ENCODE results near the gene SNX24.
"Not testable (repeated sequence)": the region's sequence is repeated elsewhere in the genome, so short reads cannot be mapped to it uniquely, and the experiment has no call there.

The SNX24 gene

DNA sequence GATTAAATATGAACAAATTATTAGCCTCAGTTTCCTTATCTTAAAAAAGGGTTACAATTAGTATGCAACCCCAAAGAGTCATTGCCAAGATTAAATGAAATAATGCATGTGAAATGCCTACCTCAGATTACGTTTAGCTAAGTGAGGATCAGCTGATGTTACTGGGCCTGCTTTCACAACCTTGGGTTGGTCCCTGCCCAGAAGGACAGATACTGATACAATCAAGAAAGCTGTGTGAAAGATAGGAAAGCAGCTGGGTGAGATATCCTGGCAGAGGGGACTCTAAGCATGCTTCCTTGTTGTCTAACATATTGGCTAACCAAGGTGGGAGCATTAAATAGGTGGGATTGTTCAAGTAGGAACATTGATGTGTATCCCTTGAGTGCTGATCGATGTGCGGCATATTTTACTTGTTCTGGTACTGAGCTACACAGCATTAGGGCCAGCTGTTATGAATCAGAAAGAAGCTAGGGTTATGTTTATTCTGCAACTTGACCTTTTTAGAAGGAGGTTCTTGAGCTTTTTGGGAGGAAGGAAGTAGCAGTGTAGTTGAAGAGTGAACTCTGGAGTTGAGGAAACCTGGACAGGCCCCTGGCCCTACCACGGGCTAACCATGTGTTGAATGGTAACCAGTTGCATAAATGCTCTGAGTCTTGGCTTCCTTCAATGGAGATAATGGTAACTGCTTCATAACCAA, 28.9 kb downstream of the SNX24 start:
- no peak for DNase-seq

DNA sequence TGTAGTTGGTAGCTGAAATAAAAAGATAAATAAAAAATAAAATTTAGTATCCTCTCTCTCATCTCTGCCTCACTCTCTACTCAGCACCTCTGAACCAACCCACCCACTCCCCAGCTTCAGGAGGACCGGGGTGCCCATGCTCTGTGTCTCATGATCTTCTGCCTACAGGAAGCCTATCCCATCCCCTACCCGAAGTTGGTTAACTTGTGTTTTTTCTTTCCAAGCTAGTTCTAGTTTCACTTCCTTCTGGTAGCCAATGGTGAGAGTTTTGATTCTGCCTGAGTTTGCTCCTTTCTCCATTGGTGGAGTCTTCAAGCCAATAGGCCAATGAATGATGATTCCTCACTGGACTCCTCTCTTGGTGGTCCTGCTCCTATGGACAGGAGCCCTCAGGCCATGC, 32.1 kb downstream of the SNX24 start:
- no peak for DNase-seq

DNA sequence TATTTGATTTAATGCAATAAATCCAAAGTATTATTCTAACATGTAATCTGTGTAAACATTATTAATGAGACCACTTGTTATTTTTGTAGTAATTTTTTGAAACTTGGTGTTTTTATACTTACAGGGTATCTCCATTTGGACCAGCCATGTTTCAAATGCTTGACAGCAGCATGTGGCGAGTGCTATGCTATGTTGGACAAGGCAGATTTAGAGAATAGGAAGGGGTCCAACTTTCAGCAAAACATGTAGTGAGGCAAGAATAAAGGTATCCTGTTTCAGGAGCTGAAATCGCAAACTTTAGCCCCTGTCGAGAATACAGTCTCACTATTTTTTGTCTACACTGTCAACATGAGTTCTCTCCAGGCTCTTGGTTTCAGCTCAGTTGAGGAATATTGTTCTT, 33.7 kb downstream of the SNX24 start:
- no peak for DNase-seq

DNA sequence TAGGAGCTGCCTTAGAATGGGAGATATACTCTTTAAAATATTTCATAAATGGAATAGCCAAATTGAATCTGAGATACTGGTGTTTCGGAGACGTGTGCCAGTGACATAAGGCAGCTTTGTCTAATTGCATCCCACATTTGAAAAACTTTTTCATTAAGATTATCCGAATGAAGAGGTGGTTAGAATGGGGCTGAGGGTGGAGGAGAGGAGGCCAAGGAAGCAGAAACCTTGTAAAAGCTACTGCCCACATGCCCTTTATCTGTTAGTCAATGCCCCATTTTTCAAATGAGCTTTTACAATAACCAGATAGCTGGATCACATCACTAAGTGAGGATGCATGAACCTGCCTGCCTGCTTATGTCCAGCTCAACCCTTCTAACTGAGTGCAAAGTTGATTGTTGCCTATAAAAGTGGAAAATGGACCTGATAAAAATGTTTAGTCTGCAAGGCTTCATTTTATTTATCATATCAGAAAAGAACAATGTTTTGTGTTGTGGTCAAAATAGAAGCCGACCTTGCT, 34.8 kb downstream of the SNX24 start:
- DNase-seq = no peak

DNA sequence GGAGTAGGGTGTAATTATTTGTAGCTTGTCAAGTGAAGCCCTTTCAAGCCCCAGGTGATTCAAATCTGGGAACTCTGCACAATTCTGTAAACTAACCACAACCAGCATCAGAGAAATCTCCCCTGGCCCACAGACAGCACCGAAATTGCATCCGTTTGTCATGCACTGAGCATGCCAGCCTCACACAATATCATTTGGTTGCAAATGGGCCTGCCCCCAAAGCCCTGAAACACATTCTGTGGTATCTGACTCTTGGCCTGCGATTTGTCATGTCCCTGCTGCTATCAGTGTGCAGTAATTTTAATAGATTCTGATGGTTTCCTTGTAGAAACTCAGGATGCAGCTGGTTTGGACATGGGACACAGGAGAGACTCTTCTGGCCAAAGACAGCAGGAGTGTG, 35.3 kb downstream of the SNX24 start:
- no peak for DNase-seq

DNA sequence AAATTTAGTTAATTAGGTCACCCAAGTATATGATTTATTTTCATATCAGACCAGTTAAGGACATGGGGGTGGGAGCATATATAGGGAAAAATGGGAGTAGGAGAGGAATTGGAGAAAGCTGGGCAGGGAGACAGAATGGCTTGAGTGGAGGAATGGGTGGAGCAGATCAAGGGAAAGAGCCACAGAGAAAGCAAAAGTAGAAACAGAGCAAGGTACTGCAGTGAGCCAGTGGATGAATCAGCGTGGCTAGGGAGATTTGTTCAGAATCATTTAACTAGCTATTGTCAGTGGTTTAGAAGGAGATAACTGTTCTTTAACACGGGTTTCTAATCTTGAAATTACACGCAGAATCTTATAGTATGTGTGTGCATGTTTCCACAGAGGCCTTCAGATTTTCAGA, 37.4 kb downstream of the SNX24 start:
- no peak for DNase-seq

DNA sequence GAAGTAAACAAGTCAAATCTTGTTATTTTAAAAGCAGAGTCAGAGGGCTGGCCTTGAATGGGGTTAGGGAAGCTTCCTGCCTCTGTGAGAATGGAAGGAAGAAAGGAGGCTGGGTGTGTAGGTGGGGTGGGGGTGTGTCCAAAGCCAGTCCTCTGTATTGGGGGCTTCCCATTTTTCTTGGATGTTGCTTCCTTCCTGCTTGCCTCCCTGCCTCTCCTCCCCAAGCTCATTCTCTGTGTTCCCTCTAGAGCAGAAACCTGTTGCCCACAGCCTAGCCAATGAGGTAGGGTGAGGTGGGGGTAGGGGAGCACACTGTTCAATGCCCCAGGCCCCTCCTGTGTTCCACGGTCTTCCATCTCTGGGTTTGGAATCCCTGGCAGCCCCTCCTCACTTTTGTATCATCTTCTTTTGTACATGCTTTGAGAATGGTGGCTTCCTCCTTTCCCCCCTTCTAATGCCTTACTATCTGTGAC, 39.7 kb downstream of the SNX24 start:
- DNase-seq = no peak

DNA sequence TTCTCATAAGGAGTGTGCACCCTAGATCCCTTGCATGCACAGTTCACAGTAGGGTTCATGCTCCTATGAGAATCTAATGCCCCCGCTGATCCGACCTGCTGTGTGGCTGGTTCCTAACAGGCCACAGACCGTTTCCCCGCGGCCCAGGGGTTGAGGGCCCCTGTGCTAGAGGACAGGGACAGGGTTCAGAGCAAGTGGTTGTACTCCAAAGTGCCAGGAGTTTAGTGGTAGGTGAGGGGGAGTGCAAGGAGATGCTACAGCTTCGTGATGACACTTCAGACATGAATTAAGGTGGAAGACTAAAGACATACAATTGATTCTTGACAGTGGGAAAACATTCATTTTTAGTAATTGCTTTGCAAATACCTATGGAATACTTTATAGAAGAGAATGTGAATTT, 40.5 kb downstream of the SNX24 start:
- no peak for DNase-seq

DNA sequence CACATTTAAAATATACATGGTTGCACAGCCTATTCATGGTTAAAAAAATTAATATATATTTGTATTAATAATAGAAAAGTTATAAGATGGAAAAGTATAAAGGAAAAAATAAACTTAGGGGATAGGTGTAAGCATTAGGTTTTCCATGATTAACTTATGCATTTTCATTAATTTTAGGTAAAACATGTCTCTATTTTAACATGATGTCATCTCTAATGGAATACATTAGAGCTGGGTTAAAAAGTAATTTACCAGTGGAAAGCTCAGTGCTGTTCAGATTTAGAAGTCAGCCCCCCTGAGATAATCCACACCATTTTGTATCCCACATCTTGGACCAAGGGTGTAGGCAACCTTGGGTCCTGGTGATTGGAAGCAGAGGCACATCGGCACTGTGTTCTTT, 49.7 kb downstream of the SNX24 start:
- DNase-seq = no peak

DNA sequence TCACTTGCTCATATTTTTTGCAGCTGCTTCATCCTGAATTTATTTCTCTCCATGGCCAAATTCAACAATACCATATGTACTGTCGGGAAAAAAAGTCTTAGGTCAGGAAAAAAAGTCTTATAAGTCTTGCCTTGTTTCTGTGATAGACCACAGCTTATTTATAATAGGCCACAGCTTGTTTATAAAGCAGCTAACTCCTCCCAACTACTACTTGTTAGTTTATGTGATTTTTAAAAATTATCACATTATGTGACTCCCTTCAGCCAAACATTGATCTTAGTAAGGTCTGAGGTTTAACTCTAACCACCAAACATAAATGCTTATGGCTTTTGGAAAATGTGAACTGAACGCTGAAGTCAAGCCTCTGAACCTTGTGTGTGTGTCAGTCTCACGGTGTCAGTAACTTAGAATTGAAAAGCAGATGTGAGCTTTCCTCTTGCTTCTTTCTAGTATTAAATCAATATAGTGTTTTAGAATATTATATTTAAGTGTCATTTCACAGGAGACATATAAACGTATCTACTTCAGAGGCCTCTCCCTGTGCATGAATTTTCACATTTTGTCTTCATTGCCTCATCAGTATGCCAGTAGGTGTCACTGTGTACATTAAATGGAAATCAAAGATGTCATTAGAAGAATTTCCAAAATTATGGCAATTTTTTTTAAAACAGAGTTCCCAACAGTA, 51.3 kb downstream of the SNX24 start:
- no peak for DNase-seq

DNA sequence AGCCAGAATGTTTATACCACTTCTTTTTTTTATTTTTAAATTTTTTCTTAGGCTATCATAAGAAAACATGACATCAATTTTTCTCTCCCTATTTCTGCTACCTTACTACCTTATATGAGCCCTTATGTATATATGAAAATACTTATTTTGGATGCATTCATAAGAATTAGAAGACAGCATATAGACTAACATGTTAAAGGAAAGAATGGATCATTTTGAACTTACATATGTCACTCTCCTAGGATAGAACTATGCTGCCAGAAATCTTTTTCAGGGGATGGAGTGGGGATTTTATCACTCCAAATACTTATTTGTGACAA, 51.8 kb downstream of the SNX24 start:
- DNase-seq = no peak

DNA sequence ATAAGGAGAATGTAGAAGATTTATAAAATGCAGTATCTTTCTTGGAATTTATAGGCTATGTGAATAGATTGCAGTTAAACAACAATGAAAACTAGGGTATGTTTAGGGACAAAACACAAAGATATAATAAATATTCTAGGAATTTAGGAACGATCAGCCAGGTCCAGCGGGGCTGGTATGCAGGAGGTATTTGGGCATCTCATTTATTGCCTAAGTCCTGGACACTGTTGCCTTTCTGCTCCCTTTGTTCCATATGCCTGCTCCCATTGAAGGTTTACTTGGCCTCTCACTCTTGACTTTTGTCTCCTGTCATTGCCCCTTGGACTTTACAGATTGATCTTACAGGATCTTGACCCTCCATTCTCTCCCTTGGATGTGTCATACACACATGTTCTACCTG, 55.9 kb downstream of the SNX24 start:
- DNase-seq = no peak

DNA sequence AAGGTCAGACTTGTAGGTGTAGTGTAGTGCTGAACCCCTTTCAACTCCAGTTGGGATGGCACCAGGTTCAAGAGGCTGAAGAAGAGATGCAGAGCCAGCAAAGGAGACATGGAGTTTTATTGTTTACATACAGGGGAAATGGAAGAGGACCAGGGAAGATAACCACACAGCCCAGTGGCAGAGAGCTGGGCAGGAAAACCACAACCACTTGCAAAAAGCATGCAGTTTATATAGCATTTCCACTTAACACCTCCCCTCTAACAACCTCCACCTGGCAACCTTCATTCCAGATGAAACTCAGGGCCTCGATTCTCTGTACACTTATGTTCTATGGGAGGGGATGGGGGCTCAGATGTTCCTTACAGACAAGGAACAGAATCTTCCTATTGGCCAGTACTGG, 56.9 kb downstream of the SNX24 start:
- DNase-seq = no peak

DNA sequence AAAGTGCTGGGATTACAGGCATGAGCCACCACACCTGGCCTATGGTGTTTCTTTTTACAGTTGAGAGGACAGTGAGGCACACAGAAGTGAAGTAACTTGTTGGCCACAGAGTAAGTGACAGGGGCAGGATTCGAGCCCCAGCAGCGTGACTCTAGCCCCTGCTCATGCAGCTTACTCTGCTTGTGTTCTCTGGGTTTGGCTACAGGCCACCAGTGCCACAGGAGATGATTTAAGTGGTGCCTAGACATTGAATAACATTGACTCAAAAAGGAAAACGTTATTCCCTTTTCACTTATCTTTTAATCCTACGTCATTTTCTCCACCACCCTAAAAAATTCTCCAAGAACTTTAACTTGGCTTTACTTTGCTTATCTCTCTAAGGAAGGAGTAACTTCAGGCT, 61.4 kb downstream of the SNX24 start:
- DNase-seq = no peak

DNA sequence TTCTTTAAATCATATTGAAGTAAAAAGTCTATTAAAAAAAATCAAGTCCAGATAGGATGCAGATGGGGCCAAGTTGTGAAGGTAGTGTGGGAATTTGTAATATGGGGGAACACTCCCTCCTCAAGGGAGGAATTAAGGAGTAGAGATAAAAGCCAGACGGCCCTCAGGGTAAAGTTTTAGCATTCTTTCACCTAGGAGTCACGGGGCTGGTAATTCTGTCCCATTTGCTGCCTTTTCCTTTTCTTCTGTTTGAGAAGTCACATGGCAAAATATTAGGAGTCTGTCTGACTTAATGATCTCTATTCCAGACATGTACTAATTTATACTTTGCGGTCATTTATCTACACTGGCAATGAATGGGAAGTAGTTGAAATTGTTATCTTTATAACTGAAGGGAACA, 61.9 kb downstream of the SNX24 start:
- DNase-seq = no peak

DNA sequence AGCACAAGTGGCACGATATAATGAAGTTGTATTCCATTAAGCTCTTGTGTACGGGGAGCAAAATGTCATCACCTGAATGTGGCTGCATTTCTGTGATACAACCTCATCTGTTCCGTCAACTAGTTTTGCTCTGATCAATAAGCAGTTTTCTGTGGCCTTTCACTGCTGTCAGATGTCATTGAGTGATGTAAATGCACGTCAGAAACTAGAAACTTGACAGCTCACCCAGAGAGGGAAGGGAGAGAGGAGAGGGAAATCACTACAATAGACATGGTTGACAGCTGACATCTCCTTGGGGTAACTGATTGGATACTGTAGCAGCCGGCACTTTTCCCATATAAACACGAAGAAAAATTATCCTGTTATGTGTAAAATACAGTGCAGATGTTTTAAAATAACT, 62.7 kb downstream of the SNX24 start:
- DNase-seq = no peak

DNA sequence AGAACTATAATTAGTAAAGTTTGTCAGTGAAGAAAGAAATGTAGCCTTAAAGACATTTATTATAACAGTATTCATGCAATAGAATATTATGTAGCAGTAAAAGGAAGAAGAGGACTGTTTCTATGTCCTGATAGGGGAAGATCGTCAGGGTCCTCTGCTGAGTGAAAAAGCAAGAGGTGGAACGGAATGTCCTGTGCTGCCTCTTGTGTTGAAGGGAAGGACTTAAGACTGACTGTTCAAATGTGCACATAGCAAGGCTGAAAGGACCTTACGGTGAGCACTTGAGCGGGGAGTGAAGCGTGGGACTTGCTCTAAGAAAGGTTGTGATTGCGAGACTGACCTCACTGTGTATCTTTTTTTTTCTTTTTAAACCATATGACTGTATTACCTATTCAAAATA, 63.2 kb downstream of the SNX24 start:
- DNase-seq = no peak

DNA sequence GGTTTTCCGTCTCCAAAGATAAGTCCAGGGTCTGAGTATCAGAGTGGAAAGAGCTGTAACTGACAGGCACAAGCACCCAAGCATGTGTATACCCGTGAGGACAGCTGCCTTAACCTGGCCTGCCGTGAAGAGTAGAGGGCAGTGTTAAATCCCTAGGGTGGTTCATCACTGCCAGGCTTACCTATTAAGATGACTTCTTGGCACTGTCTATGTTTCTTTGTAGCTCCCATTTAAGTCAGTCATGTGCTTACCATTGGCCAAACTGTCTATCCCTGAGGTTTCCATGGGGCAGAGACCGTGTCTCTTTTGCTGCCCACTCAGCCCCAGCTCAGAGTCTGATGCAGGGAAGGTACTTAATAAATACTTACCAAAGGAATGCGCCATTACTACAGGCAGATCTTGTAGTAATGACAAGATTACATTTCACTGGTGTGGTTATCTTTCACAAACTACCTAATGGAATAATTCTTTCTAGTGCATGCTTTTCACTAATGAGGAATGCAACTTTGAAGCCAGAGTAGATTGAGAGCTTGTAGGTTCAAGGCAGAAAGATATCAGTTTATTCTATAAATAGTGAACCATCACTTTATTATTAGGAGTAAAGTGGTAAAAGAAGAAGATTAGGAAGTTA, 64.2 kb downstream of the SNX24 start:
- no peak for DNase-seq

DNA sequence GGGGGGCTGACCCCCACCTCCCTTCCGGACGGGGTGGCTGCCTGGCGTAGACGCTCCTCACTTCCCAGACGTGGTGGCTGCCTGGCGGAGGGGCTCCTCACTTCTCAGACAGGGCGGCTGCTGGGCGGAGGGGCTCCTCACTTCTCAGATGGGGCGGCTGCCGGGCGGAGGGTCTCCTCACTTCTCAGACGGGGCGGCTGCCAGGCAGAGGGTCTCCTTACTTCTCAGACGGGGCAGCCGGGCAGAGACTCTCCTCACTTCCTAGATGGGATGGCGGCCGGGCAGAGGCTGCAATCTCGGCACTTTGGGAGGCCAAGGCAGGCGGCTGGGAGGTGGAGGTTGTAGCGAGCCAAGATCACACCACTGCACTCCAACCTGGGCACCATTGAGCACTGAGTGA, 68.0 kb downstream of the SNX24 start:
- not testable (repeated sequence) for DNase-seq

DNA sequence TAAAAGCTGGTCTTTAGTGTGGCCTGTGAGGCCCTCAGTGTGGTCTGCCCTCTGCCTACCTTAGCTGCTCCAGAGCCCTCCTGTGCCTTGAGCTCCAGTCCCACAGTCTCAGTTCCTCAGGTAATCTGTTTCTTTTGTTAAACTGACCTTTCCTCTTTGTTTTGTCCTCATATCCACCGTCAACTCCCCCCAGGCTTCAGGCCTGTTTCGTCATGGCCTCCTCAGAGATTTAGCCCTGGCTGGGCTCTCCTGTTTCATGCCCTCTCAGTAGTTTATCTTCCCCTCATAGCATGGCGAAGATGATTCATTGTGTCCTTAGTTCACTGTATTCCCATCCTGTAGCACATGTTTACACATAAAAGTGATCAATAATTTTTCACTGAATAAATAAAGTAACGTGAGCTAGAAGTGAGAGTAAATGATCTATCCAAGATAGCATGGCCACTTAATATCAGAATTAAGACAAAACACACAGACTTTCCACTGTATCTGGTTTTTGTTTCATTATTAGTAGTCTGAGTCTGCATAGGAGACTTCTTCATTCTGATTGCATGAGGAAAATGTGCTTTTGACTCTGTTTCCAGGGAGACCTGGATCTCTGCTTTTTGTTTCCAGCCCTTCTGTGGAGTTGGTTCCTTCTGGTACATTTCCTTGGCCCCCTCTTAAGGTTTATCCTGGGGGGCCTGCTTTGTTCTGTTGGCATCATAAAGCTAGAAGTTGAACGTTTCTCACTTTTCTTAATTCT, 70.5 kb downstream of the SNX24 start:
- no peak for DNase-seq

DNA sequence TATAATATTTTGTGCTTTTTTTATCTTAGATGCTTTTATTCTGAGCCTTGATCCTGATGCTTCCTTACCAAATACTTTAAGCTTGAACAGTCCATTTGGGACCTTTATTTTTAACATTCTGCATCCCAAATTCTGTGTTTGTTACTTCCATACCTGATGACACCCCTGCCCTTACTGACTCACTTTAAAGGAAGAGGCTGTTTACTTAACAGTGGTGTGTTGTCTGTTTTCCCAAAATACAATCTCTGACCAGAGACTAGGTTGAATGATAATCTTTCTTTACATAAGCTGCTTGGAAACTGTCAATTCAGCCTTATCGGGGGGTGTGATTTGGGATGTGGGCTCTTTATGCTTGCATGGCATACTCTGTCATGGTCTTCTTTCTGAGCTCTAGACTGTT, 71.1 kb downstream of the SNX24 start:
- no peak for DNase-seq

DNA sequence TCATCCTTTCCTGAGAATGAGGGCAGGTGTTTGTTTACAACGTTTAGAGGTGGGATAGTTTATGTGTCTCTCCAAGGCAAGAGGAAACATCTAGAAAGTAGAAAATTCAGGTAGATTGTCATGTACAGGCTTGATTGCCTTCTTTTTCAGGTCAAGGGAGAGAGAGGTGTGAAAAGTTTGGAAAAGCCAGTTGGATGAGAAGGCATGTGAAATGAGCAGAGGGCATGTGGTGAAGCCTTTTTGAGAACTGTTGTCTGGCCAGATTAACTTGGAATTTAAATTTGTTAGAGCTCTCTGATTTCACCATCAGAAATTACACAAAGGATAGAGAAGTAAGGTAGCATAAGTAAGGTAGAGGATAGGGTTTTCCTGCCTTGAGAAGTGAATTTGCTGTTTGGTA, 74.6 kb downstream of the SNX24 start:
- no peak for DNase-seq

DNA sequence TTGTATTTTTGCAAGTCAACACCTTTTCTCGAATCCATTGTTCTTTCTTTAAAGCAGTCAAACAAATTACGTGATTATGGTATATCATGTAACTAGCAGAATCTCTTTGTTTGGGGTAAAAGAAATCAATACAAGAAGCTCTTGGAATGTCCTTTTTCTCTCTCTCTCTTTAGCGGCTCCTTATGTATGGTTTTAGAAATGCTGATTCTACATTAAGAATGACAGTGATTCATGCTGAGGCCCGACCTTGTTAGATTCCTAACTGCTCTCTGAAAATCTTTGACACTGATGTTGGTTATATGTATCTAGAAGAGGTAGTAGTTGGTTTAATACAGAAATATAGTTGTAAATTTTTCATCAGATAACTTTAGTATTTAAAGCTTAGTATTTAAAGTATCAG, 76.4 kb downstream of the SNX24 start:
- no peak for DNase-seq

DNA sequence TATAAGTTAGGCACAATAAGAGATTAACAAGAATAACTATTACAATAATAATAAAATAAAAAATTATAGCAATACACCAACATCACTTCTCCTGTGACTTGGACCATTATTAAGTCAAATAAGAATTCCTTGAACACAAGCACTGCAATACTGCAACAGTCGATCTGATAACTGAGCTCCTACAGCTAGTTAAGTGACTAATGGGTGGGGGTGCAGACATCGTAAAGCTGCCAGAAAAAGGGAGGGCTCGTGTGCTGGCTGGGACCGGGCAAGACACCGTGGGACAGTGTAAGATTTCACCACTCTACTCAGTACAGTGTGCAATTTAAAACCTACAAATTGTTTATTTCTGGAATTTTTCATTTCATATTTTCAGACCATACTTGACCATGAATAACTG, 78.8 kb downstream of the SNX24 start:
- no peak for DNase-seq
